ENCODE results near the gene TMC2.

- TF ChIP-seq POLR2AphosphoS5 (IDR thresholded peaks at IDR 0.05; ENCODE audit: insufficient read depth in 1 of 2, low read depth in 1 of 2) (no peak), CTCF (IDR thresholded peaks at IDR 0.05) (no peak), POLR2A (IDR thresholded peaks at IDR 0.05) (no peak)
These were observed 39.3 kb downstream of the TMC2 start for GRCh38 chr20:2575682-2576081.

All from vagina (tissue), 2 donors.